Kidney (tissue), 14 donors: ENCODE results near the gene SORBS1. TPM values are rescaled to one million over a fixed set of nuclear protein-coding genes. Genes with fewer than 3 reads are reported as not detected.

ENCODE experiments used
- DNase-seq, 5 donors: peaks; one replicate each; pipeline ENCODE4 v3.0.0-alpha.2; 2013 to 2020
- FAIRE-seq: peaks from 2 replicates; lab custom pipeline; 2012; peaks lifted over from hg19 to GRCh38; lab: Jason Lieb, UNC
- H3K27ac ChIP-seq, 2 donors: one replicate each; pipeline ENCODE4 v1.7.0; 2013; ENCODE audit warnings: low read depth in 2 of 2, low read length in 2 of 2, inconsistent platforms in 1 of 2
- H3K27me3 ChIP-seq: one replicate; pipeline ENCODE4 v1.7.1; 2013; ENCODE audit warnings: low read length, inconsistent platforms; ENCODE audit not compliant: control insufficient read depth, insufficient read depth
- H3K36me3 ChIP-seq, 3 donors: one replicate each; pipeline versions ENCODE4 v1.7.0 to v1.7.1; 2013; ENCODE audit warnings: low read length in 3 of 3, control low read depth in 1 of 3, inconsistent platforms in 1 of 3; ENCODE audit not compliant: insufficient read depth in 3 of 3, control insufficient read depth in 2 of 3
- H3K4me1 ChIP-seq, 3 donors: one replicate each; pipeline versions ENCODE4 v1.7.0 to v1.7.1; 2013; ENCODE audit warnings: low read length in 3 of 3, inconsistent platforms in 1 of 3, low read depth in 1 of 3; ENCODE audit not compliant: control insufficient read depth in 2 of 3, insufficient read depth in 2 of 3
- H3K4me3 ChIP-seq, 3 donors: one replicate each; pipeline versions ENCODE4 v1.7.0 to v1.8.1; 2013; ENCODE audit warnings: low read length in 3 of 3, control low read depth in 1 of 3, inconsistent platforms in 1 of 3
- H3K9ac ChIP-seq, 3 donors: one replicate each; pipeline versions ENCODE4 v1.7.0 to v1.7.1; 2013; ENCODE audit warnings: low read length in 3 of 3, control low read depth in 1 of 3, inconsistent platforms in 1 of 3
- H3K9me3 ChIP-seq, 3 donors: one replicate each; pipeline versions ENCODE4 v1.7.0 to v1.7.1; 2013; ENCODE audit warnings: low read length in 3 of 3, control low read depth in 1 of 3, inconsistent platforms in 1 of 3; ENCODE audit not compliant: control insufficient read depth in 2 of 3, insufficient read depth in 1 of 3
- intact Hi-C: fragments of 100-400 bp; cut with DNase I; formaldehyde crosslinking; loops from one replicate; pipeline ENCODE4 v1.11.1; 2022
- polyA plus RNA-seq: library from polyadenylated mRNA; stranded (reverse); fragments of 350-450 nt; fragmentation: Illumina TruSeq; extraction: RNeasy Lipid Tissue Mini Kit (QIAGEN cat#74804); gene quantifications from one replicate; pipeline ENCODE4 v1.2.3, GENCODE V29; 2014; ENCODE audit warnings: low read depth, low replicate concordance; ENCODE audit not compliant: insufficient read depth
- total RNA-seq: library from RNA; stranded (reverse); fragmentation: NEBNext Ultra II Directional; extraction: Animal tissue kit (Norgen Biotek cat#: 25700); gene quantifications from one replicate; pipeline ENCODE4 v1.2.1, GENCODE V29; 2021
- TF ChIP-seq, protein P1 (sequence below): IDR thresholded peaks from 3 replicates; pipeline ENCODE4 v1.5.1; 2012; ENCODE audit warnings: mild to moderate bottlenecking, moderate library complexity, borderline replicate concordance; ENCODE audit not compliant: insufficient read depth; ENCODE audit errors: extremely low read depth
- donor health status: control.
- donor health status: control.
- donor health status: control.
- donor health status: control.
- donor health status: control.
- donor health status: DM: yes; HTN: yes; CAD: no.
- donor health status: Normal renal cell carcinoma (clear cell type).

The SORBS1 gene
- total and polyA plus RNA-seq, 2 donors from 2014 or later: 12.2 to 91.7 TPM

- intact Hi-C loops: no loop called here
- Histone ChIP-seq H3K4me3 (no peak overlapping the region), H3K9ac (no peak overlapping the region), H3K36me3 (no peaks in the 10 kb centered on the region), H3K27ac (no peak overlapping the region), H3K4me1 (no peaks in the 10 kb centered on the region), H3K9me3 (no peaks in the 10 kb centered on the region), H3K27me3 (no peaks in the 10 kb centered on the region)
- no peak for DNase-seq
- TF ChIP-seq, protein P1, sequence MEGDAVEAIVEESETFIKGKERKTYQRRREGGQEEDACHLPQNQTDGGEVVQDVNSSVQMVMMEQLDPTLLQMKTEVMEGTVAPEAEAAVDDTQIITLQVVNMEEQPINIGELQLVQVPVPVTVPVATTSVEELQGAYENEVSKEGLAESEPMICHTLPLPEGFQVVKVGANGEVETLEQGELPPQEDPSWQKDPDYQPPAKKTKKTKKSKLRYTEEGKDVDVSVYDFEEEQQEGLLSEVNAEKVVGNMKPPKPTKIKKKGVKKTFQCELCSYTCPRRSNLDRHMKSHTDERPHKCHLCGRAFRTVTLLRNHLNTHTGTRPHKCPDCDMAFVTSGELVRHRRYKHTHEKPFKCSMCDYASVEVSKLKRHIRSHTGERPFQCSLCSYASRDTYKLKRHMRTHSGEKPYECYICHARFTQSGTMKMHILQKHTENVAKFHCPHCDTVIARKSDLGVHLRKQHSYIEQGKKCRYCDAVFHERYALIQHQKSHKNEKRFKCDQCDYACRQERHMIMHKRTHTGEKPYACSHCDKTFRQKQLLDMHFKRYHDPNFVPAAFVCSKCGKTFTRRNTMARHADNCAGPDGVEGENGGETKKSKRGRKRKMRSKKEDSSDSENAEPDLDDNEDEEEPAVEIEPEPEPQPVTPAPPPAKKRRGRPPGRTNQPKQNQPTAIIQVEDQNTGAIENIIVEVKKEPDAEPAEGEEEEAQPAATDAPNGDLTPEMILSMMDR: no peak
- no peak for FAIRE-seq
Observed at GRCh38 chr10:95567903-95568630, 6.9 kb upstream of the SORBS1 start.

DNA sequence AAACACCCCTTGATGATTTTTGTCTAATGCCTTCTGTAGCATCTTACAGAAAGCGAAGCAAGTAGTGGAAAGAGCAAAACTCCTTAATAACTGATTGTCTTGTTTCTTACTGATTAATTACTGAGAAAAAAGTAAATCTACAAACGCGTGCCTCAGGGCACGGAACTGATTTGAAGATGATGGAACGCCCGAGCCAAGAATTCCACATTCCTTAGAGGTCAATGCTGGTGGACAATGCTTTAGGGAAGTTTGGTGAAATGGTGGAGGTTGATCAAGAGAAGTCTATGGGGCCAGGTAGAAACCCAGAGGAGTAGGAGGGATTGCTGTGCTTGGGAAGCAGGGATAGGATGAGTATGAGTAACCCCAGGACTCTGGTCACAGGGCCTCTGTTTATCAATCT is 5.0 kb upstream of the SORBS1 start:
- no peak for DNase-seq
- H3K4me1 ChIP-seq: no peaks in the 10 kb centered on the region
- no peak overlapping the region for H3K27ac ChIP-seq
- H3K36me3 ChIP-seq: no peaks in the 10 kb centered on the region
- H3K9me3 ChIP-seq: no peaks in the 10 kb centered on the region
- TF ChIP-seq, protein P1: no peak
- H3K9ac ChIP-seq: no peak overlapping the region
- H3K4me3 ChIP-seq: no peak overlapping the region
- FAIRE-seq: no peak
- intact Hi-C loops: no loop called here
- no peaks in the 10 kb centered on the region for H3K27me3 ChIP-seq

DNA sequence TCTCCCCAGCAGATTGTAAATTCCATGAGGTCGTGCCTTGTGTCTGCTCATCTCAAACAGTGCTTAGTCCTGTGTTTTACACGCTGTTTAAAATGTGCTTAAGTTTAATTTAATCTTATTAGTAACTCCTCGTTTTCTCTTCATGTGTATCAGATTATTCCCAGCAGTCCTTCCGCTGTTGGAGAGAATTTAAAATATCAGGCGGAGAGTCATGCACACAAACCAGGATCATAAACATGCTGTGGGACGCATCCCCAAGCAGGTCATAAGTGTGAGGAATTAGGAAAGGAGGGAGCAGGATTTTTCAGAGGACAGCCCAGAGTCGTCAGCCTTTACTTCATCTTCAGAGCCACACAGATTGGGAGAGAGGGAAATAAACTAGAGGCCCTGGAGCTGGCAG is 4.2 kb upstream of the SORBS1 start:
- Histone ChIP-seq H3K27me3 (no peaks in the 10 kb centered on the region), H3K9ac (no peak overlapping the region), H3K27ac (no peak overlapping the region), H3K36me3 (no peaks in the 10 kb centered on the region), H3K4me3 (no peak overlapping the region), H3K4me1 (peaks cover 0 to 3% (median 1%) of the 10 kb centered on the region in 3 donors), H3K9me3 (no peaks in the 10 kb centered on the region)
- intact Hi-C loops: no loop called here
- DNase-seq (no peak), FAIRE-seq (no peak)
- TF ChIP-seq, protein P1: no peak
